GM12878 (cell line): Measurements from ENCODE around the gene ARPP21. TPM values are rescaled to one million over a fixed set of nuclear protein-coding genes. Genes with fewer than 3 reads are reported as not detected.

ENCODE experiments used
- ATAC-seq: fragments of 200-7000 bp; cut with Tn5 transposase; 3 replicates; pipeline ENCODE4 v1.9.1; 2020; ENCODE audit warnings: mild to moderate bottlenecking, moderate library complexity
- BruUV-seq: library from RNA; stranded (reverse); fragments of 400-500 nt; replicated peaks from 2 replicates; lab custom pipeline; 2021; lab: Mats Ljungman, UMichigan
- CTCF ChIA-PET: fragments of 300-600 bp; sonication (Branson Sonifier 250); formaldehyde crosslinking; extraction: SDS; loops from one replicate; lab custom pipeline; 2021; ENCODE audit warnings: inconsistent platforms; lab: Yijun Ruan, JAX
- POLR2A ChIA-PET: fragments of 350-600 bp; formaldehyde crosslinking; extraction: SDS; loops from one replicate; lab custom pipeline; 2021; ENCODE audit warnings: inconsistent platforms; lab: Charles Lee
- RAD21 ChIA-PET: fragments of 300-600 bp; sonication (Branson Sonifier 250); formaldehyde crosslinking; loops from one replicate; lab custom pipeline; 2023; ENCODE audit warnings: antibody characterized with exemption; ENCODE audit not compliant: unreplicated experiment; lab: Charles Lee
- SMC1A ChIA-PET: fragments of 300-600 bp; sonication (Branson Sonifier 250); formaldehyde crosslinking; loops from one replicate; lab custom pipeline; 2023; ENCODE audit not compliant: unreplicated experiment, uncharacterized antibody; lab: Charles Lee
- DNase-seq: peaks from one replicate; pipeline ENCODE4 v3.0.0-alpha.2; 2011; ENCODE audit warnings: low read depth, low spot score
- FAIRE-seq: peaks from 3 replicates; lab custom pipeline; 2011; peaks lifted over from hg19 to GRCh38; lab: Jason Lieb, UNC
- H2AFZ ChIP-seq: 2 replicates; pipeline ENCODE4 v1.6.0; 2011; ENCODE audit warnings: low read depth, low read length, control low read depth; ENCODE audit not compliant: control insufficient read depth
- H3K27ac ChIP-seq: 2 replicates; pipeline ENCODE4 v1.5.1; 2011; ENCODE audit warnings: control low read depth; ENCODE audit not compliant: control insufficient read depth, insufficient read depth
- H3K27me3 ChIP-seq, 2 experiments: replicated peaks in 1 of 2; 2 replicates each; pipeline versions ENCODE4 v1.6.0 to v1.6.1; 2011; ENCODE audit warnings: low read length in 1 of 2; ENCODE audit not compliant: control insufficient read depth in 2 of 2, insufficient read depth in 2 of 2
- H3K36me3 ChIP-seq, 2 experiments: 2 replicates each; pipeline ENCODE4 v1.5.1; 2011; ENCODE audit warnings: low read length in 1 of 2; ENCODE audit not compliant: control insufficient read depth in 2 of 2, insufficient read depth in 2 of 2
- H3K4me1 ChIP-seq: 2 replicates; pipeline ENCODE4 v1.6.1; 2011; ENCODE audit warnings: mild to moderate bottlenecking, low read length, moderate library complexity, mixed read lengths; ENCODE audit not compliant: control insufficient read depth, insufficient read depth
- H3K4me2 ChIP-seq: 2 replicates; pipeline ENCODE4 v1.6.0; 2011; ENCODE audit warnings: control low read depth; ENCODE audit not compliant: control insufficient read depth, insufficient read depth
- H3K4me3 ChIP-seq: fragments of 200-600 bp; sonication (generic); 2 replicates; pipeline ENCODE4 v1.5.1; 2016
- H3K79me2 ChIP-seq: 2 replicates; pipeline ENCODE4 v1.6.0; 2011; ENCODE audit warnings: low read length; ENCODE audit not compliant: control insufficient read depth, insufficient read depth
- H3K9ac ChIP-seq: 2 replicates; pipeline ENCODE4 v1.8.0; 2011; ENCODE audit warnings: low read length, control low read depth, mixed read lengths; ENCODE audit not compliant: control insufficient read depth, insufficient read depth
- H3K9me3 ChIP-seq: replicated peaks from 3 replicates; pipeline ENCODE4 v1.5.1; 2011; ENCODE audit warnings: mild to moderate bottlenecking, low read length; ENCODE audit not compliant: control insufficient read depth, insufficient read depth
- H4K20me1 ChIP-seq: 2 replicates; pipeline ENCODE4 v1.6.0; 2011; ENCODE audit not compliant: control insufficient read depth, insufficient read depth
- ASH2L ChIP-seq: fragments of 300-600, 200-600 bp; sonication (generic); IDR thresholded peaks from 2 replicates; pipeline ENCODE4 v1.6.1; 2017; ENCODE audit warnings: low read depth, mild to moderate bottlenecking, borderline replicate concordance
- E2F4 ChIP-seq: IDR thresholded peaks from 2 replicates; pipeline ENCODE4 v1.6.1; 2012; ENCODE audit warnings: low read depth, low read length, improper control_type of control experiment
- EP300 ChIP-seq, 2 experiments: fragments of 150-350 bp in 1 of 2; IDR thresholded peaks; 2 replicates each; pipeline ENCODE4 v1.6.1; 2011 to 2012; ENCODE audit warnings: low read depth in 2 of 2, low read length in 2 of 2, borderline replicate concordance in 1 of 2, improper control_type of control experiment in 1 of 2, inconsistent platforms in 1 of 2; ENCODE audit not compliant: control insufficient read depth in 1 of 2
- EZH2 ChIP-seq: IDR thresholded peaks from 2 replicates; pipeline ENCODE4 v1.6.1; 2012; ENCODE audit warnings: low read depth, mild to moderate bottlenecking, control low read depth, inconsistent platforms, low read length, borderline replicate concordance; ENCODE audit not compliant: control insufficient read depth
- GATAD2B ChIP-seq: fragments of 450-650 bp; conservative IDR thresholded peaks from 2 replicates; pipeline ENCODE4 v1.6.1; 2017; ENCODE audit warnings: low read depth, mild to moderate bottlenecking, moderate library complexity
- HDGF ChIP-seq: fragments of 450-650 bp; IDR thresholded peaks from 2 replicates; pipeline ENCODE4 v1.6.1; 2016; ENCODE audit warnings: antibody characterized with exemption
- MEF2B ChIP-seq: fragments of 450-650 bp; IDR thresholded peaks from 2 replicates; pipeline ENCODE4 v1.6.1; 2018; ENCODE audit warnings: mild to moderate bottlenecking, moderate library complexity; ENCODE audit not compliant: partially characterized antibody, poor library complexity, severe bottlenecking
- MTA2 ChIP-seq: fragments of 450-650 bp; IDR thresholded peaks from 2 replicates; pipeline ENCODE4 v1.6.1; 2016; ENCODE audit warnings: low read depth, mild to moderate bottlenecking, moderate library complexity
- NBN ChIP-seq: fragments of 450-650 bp; IDR thresholded peaks from 2 replicates; pipeline ENCODE4 v1.6.1; 2016
- NFYA ChIP-seq: IDR thresholded peaks from 2 replicates; pipeline ENCODE4 v1.6.1; 2011; ENCODE audit warnings: low read depth, mild to moderate bottlenecking, low read length, improper control_type of control experiment, borderline replicate concordance
- NRF1 ChIP-seq: conservative IDR thresholded peaks from 2 replicates; pipeline ENCODE4 v1.6.1; 2011; ENCODE audit warnings: mild to moderate bottlenecking, low read depth, low read length, improper control_type of control experiment
- PAX8 ChIP-seq: fragments of 450-650 bp; IDR thresholded peaks from 2 replicates; pipeline ENCODE4 v1.6.1; 2017; ENCODE audit warnings: mild to moderate bottlenecking, moderate library complexity
- PML ChIP-seq: IDR thresholded peaks from 2 replicates; pipeline ENCODE4 v1.6.1; 2012; ENCODE audit warnings: low read length, inconsistent platforms
- POLR2AphosphoS2 ChIP-seq: IDR thresholded peaks from 2 replicates; pipeline ENCODE4 v1.6.1; 2011; ENCODE audit warnings: low read depth, mild to moderate bottlenecking, low read length, improper control_type of control experiment, moderate library complexity
- SIX5 ChIP-seq: IDR thresholded peaks from 2 replicates; pipeline ENCODE4 v1.6.1; 2011; ENCODE audit warnings: mild to moderate bottlenecking, low read depth, low read length, moderate library complexity; ENCODE audit not compliant: severe bottlenecking
- STAT3 ChIP-seq: IDR thresholded peaks from 2 replicates; pipeline ENCODE4 v1.6.1; 2011; ENCODE audit warnings: low read depth, low read length, improper control_type of control experiment
- ZBTB4 ChIP-seq: fragments of 450-650 bp; formaldehyde crosslinking; IDR thresholded peaks from 2 replicates; pipeline ENCODE4 v1.4.0; 2022; ENCODE audit warnings: mild to moderate bottlenecking, moderate library complexity
- ZNF207 ChIP-seq: fragments of 450-650 bp; IDR thresholded peaks from 2 replicates; pipeline ENCODE4 v1.6.1; 2014; ENCODE audit warnings: antibody characterized with exemption, mild to moderate bottlenecking, borderline replicate concordance
- ZNF384 ChIP-seq: IDR thresholded peaks from 2 replicates; pipeline ENCODE4 v1.6.1; 2012; ENCODE audit warnings: low read depth, mild to moderate bottlenecking, low read length, improper control_type of control experiment, borderline replicate concordance
- WGBS: methylation state at CpG from one replicate; pipeline ENCODE4 v1.1.6; 2016; ENCODE audit warnings: low lambda C conversion rate; ENCODE audit not compliant: insufficient replicate concordance, insufficient coverage; ENCODE audit errors: missing lambda C conversion rate; 5-methylcytosine and 5-hydroxymethylcytosine counted together
- in situ Hi-C: fragments of 300-500 bp; cut with MboI; formaldehyde crosslinking; loops from 9 replicates; pipeline ENCODE4 v1.14.3; 2018; ENCODE audit warnings: mixed read lengths
- intact Hi-C: fragments of 100-400 bp; cut with micrococcal nuclease; formaldehyde crosslinking; loops from one replicate; pipeline ENCODE4 v1.14.2; 2022; ENCODE audit not compliant: unreplicated experiment
- polyA plus RNA-seq, 11 experiments: library from polyadenylated mRNA; depleted of rRNA in 4 of 11; unstranded in 6 of 11; stranded (reverse) in 5 of 11; fragments of >200 nt; fragmentation: Nextera tagmentation in 4 of 11; fragmentation: Illumina TruSeq in 1 of 11; extraction: Ambion mirVana in 4 of 11; extraction: Trizol in 1 of 11; gene quantifications; 1 replicate in 1 of 11; 2 replicates in 10 of 11; pipeline versions ENCODE4 v1.2.1 to v1.2.3, GENCODE V29; 2011 to 2016; ENCODE audit warnings: inconsistent platforms in 2 of 11, missing spikeins in 2 of 11, low read depth in 1 of 11
- total RNA-seq, 4 experiments: library from RNA; depleted of rRNA in 3 of 4; stranded (reverse); fragments of >200 nt in 3 of 4; fragmentation: Illumina TruSeq in 1 of 4; extraction: Trizol in 1 of 4; gene quantifications; 2 replicates each; pipeline versions ENCODE4 v1.2.1 to v1.2.3, GENCODE V29; 2013 to 2021
- TF ChIP-seq, protein P1 (sequence below): fragments of 450-650 bp; IDR thresholded peaks from 2 replicates; pipeline ENCODE4 v1.6.1; 2014; ENCODE audit warnings: mild to moderate bottlenecking

ARPP21 gene
- total and polyA plus RNA-seq, 10 of the 15 experiments (the other 5 are each of a cell fraction or from before 2014, with no cell fraction given): not detected

GRCh38 chr3:35773417-35773816 lies 134.1 kb downstream of the ARPP21 start (continued):
- no peak for TF ChIP-seq E2F4
- no peak for TF ChIP-seq PML
- no peak for TF ChIP-seq ZNF207
- TF ChIP-seq ASH2L: no peak

GRCh38 chr3:35776346-35776745 lies 137.0 kb downstream of the ARPP21 start:
- Histone ChIP-seq H3K4me1 (no peaks in the 10 kb centered on the region), H3K36me3 (no peaks in the 10 kb centered on the region), H4K20me1 (no peaks in the 10 kb centered on the region), H3K4me3 (no peak overlapping the region), H3K9ac (no peak overlapping the region), H3K4me2 (no peak overlapping the region), H3K27ac (no peak overlapping the region), H3K9me3 (no peaks in the 10 kb centered on the region), H3K79me2 (no peaks in the 10 kb centered on the region), H3K27me3 (no peaks in the 10 kb centered on the region), H2AFZ (no peak overlapping the region)
- CTCF ChIA-PET: no interaction called here
- TF ChIP-seq NFYA: no peak
- no peak for TF ChIP-seq SIX5
- TF ChIP-seq MTA2: no peak
- no peak for TF ChIP-seq GATAD2B
- TF ChIP-seq PAX8: no peak
- no peak for TF ChIP-seq ZBTB4 (CRISPR knock-in tag)
- TF ChIP-seq EP300 (IDR thresholded peaks at IDR 0.05; ENCODE audit: borderline replicate concordance in 1 of 2, control insufficient read depth in 1 of 2, low read depth in 2 of 2, low read length in 2 of 2): no peak
- no peak for TF ChIP-seq NBN
- no peak for TF ChIP-seq HDGF
- TF ChIP-seq, protein P1, sequence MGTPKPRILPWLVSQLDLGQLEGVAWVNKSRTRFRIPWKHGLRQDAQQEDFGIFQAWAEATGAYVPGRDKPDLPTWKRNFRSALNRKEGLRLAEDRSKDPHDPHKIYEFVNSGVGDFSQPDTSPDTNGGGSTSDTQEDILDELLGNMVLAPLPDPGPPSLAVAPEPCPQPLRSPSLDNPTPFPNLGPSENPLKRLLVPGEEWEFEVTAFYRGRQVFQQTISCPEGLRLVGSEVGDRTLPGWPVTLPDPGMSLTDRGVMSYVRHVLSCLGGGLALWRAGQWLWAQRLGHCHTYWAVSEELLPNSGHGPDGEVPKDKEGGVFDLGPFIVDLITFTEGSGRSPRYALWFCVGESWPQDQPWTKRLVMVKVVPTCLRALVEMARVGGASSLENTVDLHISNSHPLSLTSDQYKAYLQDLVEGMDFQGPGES: no peak
- TF ChIP-seq STAT3: no peak
- no peak for TF ChIP-seq NRF1
- no peak for TF ChIP-seq ZNF384
- no peak for TF ChIP-seq EZH2
- TF ChIP-seq MEF2B: no peak
- TF ChIP-seq POLR2AphosphoS2: no peak
- DNase-seq (no peak), ATAC-seq (no peak), FAIRE-seq (no peak)
- in situ Hi-C loops: no loop called here
- SMC1A ChIA-PET: interaction anchor here (1.5 kb wide), 1 partner anchor 13 kb away, joined by 5 read pairs; no protein-coding TSS in a partner anchor
- intact Hi-C loops: no loop called here
- 9% methylated on average over 2 of the region's 2 CpGs for WGBS
- BruUV-seq: no TSS peak
- RAD21 ChIA-PET: no interaction called here
- POLR2A ChIA-PET: no interaction called here
